GM12865 (cell line): ENCODE data around the gene VSTM4.

ENCODE experiments used
- DNase-seq: peaks from one replicate; pipeline ENCODE4 v3.0.0; 2010; ENCODE audit warnings: low read depth
- H3K4me3 ChIP-seq: 2 replicates; pipeline ENCODE4 v1.5.1; 2011; ENCODE audit warnings: mild to moderate bottlenecking, low read depth, low read length, control low read depth
- TF ChIP-seq, protein P1 (sequence below): IDR thresholded peaks from 2 replicates; pipeline ENCODE4 v1.5.1; 2011; ENCODE audit warnings: low read length, control low read depth, low read depth, inconsistent platforms; ENCODE audit not compliant: insufficient read depth; ENCODE audit errors: missing control alignments

Gene VSTM4

DNA sequence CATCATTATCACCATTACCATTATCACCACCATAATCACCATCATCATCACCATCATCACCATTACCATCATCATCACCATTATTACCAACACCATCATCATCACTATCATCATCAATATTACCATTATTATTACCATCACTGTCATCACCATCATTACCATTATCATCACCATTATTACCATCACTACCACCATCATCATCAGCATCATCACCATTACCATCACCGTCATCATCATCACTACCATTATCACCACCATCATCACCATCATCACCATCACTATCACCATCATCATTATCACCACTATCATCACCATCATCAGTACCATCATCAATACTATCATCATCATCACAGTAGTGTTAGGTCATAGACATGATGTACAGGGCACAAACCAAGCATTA, 81.4 kb downstream of the VSTM4 start:
- TF ChIP-seq, protein P1, sequence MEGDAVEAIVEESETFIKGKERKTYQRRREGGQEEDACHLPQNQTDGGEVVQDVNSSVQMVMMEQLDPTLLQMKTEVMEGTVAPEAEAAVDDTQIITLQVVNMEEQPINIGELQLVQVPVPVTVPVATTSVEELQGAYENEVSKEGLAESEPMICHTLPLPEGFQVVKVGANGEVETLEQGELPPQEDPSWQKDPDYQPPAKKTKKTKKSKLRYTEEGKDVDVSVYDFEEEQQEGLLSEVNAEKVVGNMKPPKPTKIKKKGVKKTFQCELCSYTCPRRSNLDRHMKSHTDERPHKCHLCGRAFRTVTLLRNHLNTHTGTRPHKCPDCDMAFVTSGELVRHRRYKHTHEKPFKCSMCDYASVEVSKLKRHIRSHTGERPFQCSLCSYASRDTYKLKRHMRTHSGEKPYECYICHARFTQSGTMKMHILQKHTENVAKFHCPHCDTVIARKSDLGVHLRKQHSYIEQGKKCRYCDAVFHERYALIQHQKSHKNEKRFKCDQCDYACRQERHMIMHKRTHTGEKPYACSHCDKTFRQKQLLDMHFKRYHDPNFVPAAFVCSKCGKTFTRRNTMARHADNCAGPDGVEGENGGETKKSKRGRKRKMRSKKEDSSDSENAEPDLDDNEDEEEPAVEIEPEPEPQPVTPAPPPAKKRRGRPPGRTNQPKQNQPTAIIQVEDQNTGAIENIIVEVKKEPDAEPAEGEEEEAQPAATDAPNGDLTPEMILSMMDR, result no peak
- H3K4me3 ChIP-seq, result no peak overlapping the region
- DNase-seq, result no peak

GRCh38 chr10:49029666-49030065, 85.7 kb downstream of the VSTM4 start:
- no peak for DNase-seq
- no peak overlapping the region for H3K4me3 ChIP-seq
- TF ChIP-seq, protein P1, result no peak

- DNase-seq, result no peak
- H3K4me3 ChIP-seq, result no peak overlapping the region
- TF ChIP-seq, protein P1, result no peak
Measured at GRCh38 chr10:49028639-49029038, 86.7 kb downstream of the VSTM4 start.

DNA sequence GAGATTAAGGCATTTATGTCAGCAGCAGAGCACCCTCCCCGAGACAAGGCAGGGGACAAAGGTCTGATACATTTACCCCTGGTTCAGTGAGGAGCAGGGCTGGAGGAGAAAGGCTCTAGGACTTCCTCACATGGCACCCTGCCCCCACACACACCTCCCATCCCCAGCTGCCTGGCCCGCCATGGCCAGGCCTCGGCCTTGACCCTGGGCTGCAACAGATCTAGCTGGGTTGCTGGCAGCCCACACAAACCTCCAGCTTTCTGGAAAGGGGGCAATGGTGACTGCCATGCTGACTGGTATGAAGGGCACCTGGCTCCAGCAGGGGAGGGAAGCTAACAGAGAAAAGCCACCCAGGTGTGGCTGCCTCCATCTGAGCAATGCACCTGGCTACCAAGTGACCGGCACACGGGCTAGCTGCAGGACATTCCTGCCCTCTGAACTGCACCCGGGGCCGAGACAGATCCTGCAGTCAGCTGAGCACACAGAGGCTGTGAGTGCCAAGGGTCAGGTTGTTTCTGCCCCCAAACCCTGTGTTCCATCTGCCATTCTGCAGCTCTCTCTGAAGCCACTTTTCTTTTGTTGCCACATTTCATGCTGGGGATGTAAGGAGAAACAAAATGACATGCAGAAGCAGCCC, 89.9 kb downstream of the VSTM4 start:
- no peak overlapping the region for H3K4me3 ChIP-seq
- DNase-seq, result no peak
- TF ChIP-seq, protein P1, result no peak

- TF ChIP-seq, protein P1, result no peak
- no peak overlapping the region for H3K4me3 ChIP-seq
- DNase-seq, result no peak
Measured at GRCh38 chr10:49024484-49024883, 90.8 kb downstream of the VSTM4 start.

GRCh38 chr10:49023752-49024151, 91.6 kb downstream of the VSTM4 start:
- DNase-seq, result no peak
- no peak overlapping the region for H3K4me3 ChIP-seq
- TF ChIP-seq, protein P1, result no peak

DNA sequence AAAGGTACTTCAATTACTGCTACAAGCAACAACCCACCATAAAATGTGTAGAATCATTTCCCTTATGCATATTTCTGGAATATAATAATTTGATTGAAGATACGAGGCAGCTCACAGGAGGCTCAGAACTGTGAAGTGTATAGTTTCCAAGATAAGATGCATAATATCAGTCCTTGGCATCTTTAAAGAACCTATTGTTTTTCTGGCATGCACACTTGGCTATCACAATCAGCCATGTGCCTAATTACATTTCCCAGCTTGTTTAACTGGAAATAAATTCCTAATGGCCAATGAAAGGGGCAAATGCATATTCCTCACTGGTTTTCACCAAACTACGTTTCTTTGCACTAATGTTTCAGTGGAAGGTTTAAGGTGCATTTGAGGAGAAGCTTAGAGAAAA, 92.3 kb downstream of the VSTM4 start:
- no peak overlapping the region for H3K4me3 ChIP-seq
- TF ChIP-seq, protein P1, result no peak
- DNase-seq, result no peak
